ENCODE results near the gene GID8. TPM values are rescaled to one million over a fixed set of nuclear protein-coding genes. Genes with fewer than 3 reads are reported as not detected.

The GID8 gene
- total and polyA plus RNA-seq, 2 donors (not counting 1 experiment from before 2014, with no cell fraction given): 12.4 to 47.4 TPM

- peak overlapping the region; percentile 17 for H3K9ac ChIP-seq (ENCODE audit: low read length)
These were observed 34.2 kb downstream of the GID8 start for GRCh38 chr20:62971950-62972844.

More at GRCh38 chr20:62971950-62972844, 34.2 kb downstream of the GID8 start:
- Histone ChIP-seq H3K4me2 (replicated peaks; ENCODE audit: low read depth, low read length, poor library complexity, severe bottlenecking) (peak overlapping the region; percentile 87), H4K20me1 (ENCODE audit: control insufficient read depth, insufficient read depth, low read length, poor library complexity, severe bottlenecking) (no peaks in the 10 kb centered on the region), H3K4me3 (ENCODE audit: control extremely low read depth in 1 of 5, extremely low read depth in 1 of 5, insufficient read depth in 1 of 5, low read depth in 2 of 5, low read length in 4 of 5) (peak overlapping the region in 3 of 5 experiments; percentile 38 to 49 (median 45)), H2AFZ (ENCODE audit: insufficient read depth, low read depth, low read length, poor library complexity, severe bottlenecking) (peak overlapping the region; percentile 71), H3K27me3 (replicated peaks in 1 of 4; ENCODE audit: control extremely low read depth in 1 of 4, control insufficient read depth in 3 of 4, insufficient read depth in 4 of 4, low read length in 3 of 4) (peaks cover 0 to 63% (median 27%) of the 10 kb centered on the region in 4 experiments), H3K36me3 (replicated peaks in 1 of 2; ENCODE audit: control extremely low read depth in 1 of 2, control insufficient read depth in 1 of 2, extremely low read depth in 1 of 2, insufficient read depth in 2 of 2, low read length in 1 of 2) (no peaks in the 10 kb centered on the region), H3K9me3 (ENCODE audit: control extremely low read depth in 1 of 3, control insufficient read depth in 2 of 3, insufficient read depth in 1 of 3, low read length in 2 of 3) (peaks cover 0 to 9% (median 0%) of the 10 kb centered on the region in 3 donors), H3K4me1 (ENCODE audit: control insufficient read depth in 2 of 2, insufficient read depth in 2 of 2, low read length in 2 of 2) (peaks cover 18 to 24% of the 10 kb centered on the region in 2 donors), H3K27ac (ENCODE audit: low read length in 2 of 2) (no peak overlapping the region), H3K79me2 (ENCODE audit: control insufficient read depth, insufficient read depth, low read length) (no peaks in the 10 kb centered on the region)
- CTCF ChIA-PET: interaction anchor here (0.6 to 1.9 kb wide), 22 partner anchors 9 to 251 kb away, joined by 3 to 24 read pairs (median 4); partner anchors contain the start of gene SLC17A9
- H3K4me3 Mint-ChIP-seq: peak overlapping the region; percentile 82
- peak overlapping the region; percentile 37 for H3K27ac Mint-ChIP-seq
- no peaks in the 10 kb centered on the region for H3K9me3 Mint-ChIP-seq (ENCODE audit: insufficient read depth)
- intact Hi-C loops (cut with micrococcal nuclease): loop anchor here (1.0 kb wide), 4 partner anchors 18 to 84 kb away; no protein-coding TSS in a partner anchor
- DNase-seq (peak; percentile 88), ATAC-seq (ENCODE audit: low read depth) (peak; percentile 96)
- POLR2A ChIA-PET: interaction anchor here (1.3 to 1.7 kb wide), 3 partner anchors 18 to 72 kb away, joined by 3 to 12 read pairs (median 7); no protein-coding TSS in a partner anchor
- peaks cover 38% of the 10 kb centered on the region for H3K27me3 Mint-ChIP-seq
- no peak for TF ChIP-seq EZH2 (IDR thresholded peaks at IDR 0.05; ENCODE audit: borderline replicate concordance, insufficient read depth, low read depth, low read length, poor library complexity, severe bottlenecking)
- TF ChIP-seq CTCF (IDR thresholded peaks at IDR 0.05): peak; percentile 85
- H3K4me1 Mint-ChIP-seq: peaks cover 29% of the 10 kb centered on the region
- WGBS (ENCODE audit: insufficient coverage): 4% methylated on average over 37 of the region's 38 CpGs
